Measurements from ENCODE around the gene ABCA4. TPM values are rescaled to one million over a fixed set of nuclear protein-coding genes. Genes with fewer than 3 reads are reported as not detected.

Gene ABCA4
- total RNA-seq, 4 donors from 2014 or later: 0.18 to 0.57 TPM; not detected in 2

DNA sequence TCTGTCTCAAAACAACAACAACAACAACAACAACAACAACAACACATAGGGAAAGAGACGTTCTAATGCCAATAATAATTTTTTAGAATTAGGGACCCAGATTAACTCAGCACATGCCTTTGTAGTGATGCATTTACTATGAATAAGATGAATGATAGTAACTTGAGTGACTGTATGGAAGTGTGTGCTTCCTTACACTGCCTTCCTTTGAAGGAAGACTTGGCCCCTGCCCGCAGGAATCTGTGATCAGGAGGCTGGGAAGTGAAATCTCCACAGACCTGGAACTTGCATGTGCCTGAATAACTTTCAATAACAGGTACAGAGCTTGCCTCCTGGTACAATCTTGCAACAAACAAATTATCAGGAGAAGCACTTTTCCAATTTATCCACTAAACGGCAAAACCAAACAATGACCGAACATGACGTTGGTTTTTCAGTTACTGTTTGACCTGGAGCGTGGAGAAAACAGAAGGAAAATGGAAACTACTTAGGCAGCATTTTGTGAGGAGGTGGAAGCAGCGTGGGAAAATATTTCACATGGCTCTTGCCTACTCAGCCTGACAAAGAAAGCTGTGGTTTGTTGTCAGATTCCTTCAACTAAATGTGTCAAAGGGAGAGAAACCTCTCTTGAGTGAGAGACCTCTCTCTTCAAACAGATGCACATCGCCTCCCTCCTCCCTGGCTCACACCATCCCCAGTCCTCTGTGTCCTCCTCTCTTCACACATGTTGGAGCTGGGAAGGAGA is 10.1 kb upstream of the ABCA4 start:
- 64 to 69% methylated on average over 8 of the region's 8 CpGs for WGBS, 2 donors
- Histone ChIP-seq H3K9me3 (peaks cover 0 to 10% (median 0%) of the 10 kb centered on the region in 3 donors), H3K4me3 (no peak overlapping the region), H3K27ac (no peak overlapping the region), H3K27me3 (no peaks in the 10 kb centered on the region), H3K36me3 (no peaks in the 10 kb centered on the region), H3K4me1 (no peaks in the 10 kb centered on the region)
- intact Hi-C loops (cut with DNase I): no loop called here
- no peak for TF ChIP-seq POLR2A (IDR thresholded peaks at IDR 0.05)
- TF ChIP-seq, protein P1, sequence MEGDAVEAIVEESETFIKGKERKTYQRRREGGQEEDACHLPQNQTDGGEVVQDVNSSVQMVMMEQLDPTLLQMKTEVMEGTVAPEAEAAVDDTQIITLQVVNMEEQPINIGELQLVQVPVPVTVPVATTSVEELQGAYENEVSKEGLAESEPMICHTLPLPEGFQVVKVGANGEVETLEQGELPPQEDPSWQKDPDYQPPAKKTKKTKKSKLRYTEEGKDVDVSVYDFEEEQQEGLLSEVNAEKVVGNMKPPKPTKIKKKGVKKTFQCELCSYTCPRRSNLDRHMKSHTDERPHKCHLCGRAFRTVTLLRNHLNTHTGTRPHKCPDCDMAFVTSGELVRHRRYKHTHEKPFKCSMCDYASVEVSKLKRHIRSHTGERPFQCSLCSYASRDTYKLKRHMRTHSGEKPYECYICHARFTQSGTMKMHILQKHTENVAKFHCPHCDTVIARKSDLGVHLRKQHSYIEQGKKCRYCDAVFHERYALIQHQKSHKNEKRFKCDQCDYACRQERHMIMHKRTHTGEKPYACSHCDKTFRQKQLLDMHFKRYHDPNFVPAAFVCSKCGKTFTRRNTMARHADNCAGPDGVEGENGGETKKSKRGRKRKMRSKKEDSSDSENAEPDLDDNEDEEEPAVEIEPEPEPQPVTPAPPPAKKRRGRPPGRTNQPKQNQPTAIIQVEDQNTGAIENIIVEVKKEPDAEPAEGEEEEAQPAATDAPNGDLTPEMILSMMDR (IDR thresholded peaks at IDR 0.05): no peak
- DNase-seq: no peak

DNA sequence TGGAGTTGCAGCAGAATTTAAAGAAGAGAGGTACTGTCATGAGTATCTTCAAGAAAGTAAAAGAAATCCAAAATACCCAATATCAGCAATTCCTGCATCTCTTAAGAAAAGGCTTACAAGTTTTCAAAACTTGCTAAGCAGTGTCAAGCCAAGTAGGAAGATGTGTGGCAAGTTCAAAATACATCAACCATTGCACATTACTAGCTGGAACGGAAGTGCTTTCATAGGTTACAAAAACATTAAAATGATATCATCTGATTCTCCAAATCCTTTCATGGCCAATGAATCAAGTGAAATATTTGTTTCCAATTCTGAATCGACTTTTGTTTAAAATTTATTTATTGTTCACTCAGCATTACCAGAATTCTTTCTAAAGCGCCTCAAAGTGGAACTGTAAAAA is 5.7 kb upstream of the ABCA4 start:
- no peak overlapping the region for H3K4me3 ChIP-seq
- no peaks in the 10 kb centered on the region for H3K9me3 ChIP-seq
- H3K27me3 ChIP-seq: no peaks in the 10 kb centered on the region
- DNase-seq: no peak
- no peaks in the 10 kb centered on the region for H3K4me1 ChIP-seq
- no peak for TF ChIP-seq POLR2A (IDR thresholded peaks at IDR 0.05)
- TF ChIP-seq, protein P1 (IDR thresholded peaks at IDR 0.05): no peak
- WGBS, 2 donors: 61 to 69% methylated on average over 3 of the region's 3 CpGs
- intact Hi-C loops (cut with DNase I): no loop called here
- H3K36me3 ChIP-seq: no peaks in the 10 kb centered on the region
- no peak overlapping the region for H3K27ac ChIP-seq

DNA sequence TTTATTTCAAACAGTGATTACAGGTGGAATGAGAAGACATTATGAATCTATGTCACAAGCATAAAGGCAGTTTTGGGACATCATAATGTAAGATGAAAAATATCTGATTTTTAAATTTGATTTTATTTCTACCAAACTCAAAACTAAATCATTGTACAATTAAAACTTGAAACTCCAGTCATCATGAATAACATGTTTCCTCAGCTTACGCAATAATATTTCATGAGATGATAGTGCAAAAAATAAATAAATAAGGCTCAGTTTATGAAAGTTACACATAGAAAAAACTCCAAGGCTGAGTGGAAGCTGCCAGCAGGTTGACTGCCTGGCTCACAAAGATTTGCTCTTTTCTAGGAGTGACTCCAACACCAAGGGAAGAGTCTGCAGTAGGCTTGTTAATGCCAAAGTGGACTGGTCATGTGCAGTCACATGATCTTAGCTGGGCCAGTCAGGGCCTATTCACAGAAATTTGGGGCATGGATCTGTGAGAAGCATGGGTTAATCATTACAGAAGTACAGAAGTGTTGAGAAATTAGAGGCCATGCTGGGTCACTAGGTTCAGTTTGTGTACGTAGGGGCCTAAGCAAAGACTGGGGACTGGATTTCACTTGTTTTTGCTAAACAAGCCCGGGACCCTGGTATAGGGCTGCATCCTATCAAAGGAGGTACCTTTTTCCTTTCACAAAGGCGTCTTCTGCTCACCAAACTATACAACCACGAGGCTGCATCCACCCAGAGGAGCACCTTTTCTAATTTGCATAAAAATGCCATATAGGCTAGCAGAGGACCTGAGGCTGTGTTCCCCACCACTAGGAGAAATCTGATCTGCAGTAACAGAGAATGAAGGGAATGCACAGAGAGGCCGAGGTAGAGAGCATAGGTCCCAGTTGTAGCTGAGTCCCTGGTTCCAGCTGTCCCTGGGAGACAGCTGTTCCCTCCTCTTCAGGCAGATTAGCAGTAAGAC is 4.9 kb upstream of the ABCA4 start:
- H3K4me1 ChIP-seq: no peaks in the 10 kb centered on the region
- H3K27me3 ChIP-seq: no peaks in the 10 kb centered on the region
- H3K9me3 ChIP-seq: no peaks in the 10 kb centered on the region
- DNase-seq: no peak
- TF ChIP-seq, protein P1 (IDR thresholded peaks at IDR 0.05): no peak
- no peak overlapping the region for H3K4me3 ChIP-seq
- no peaks in the 10 kb centered on the region for H3K36me3 ChIP-seq
- intact Hi-C loops (cut with DNase I): no loop called here
- WGBS, 2 donors: 61 to 65% methylated on average over 6 of the region's 6 CpGs
- H3K27ac ChIP-seq: no peak overlapping the region

DNA sequence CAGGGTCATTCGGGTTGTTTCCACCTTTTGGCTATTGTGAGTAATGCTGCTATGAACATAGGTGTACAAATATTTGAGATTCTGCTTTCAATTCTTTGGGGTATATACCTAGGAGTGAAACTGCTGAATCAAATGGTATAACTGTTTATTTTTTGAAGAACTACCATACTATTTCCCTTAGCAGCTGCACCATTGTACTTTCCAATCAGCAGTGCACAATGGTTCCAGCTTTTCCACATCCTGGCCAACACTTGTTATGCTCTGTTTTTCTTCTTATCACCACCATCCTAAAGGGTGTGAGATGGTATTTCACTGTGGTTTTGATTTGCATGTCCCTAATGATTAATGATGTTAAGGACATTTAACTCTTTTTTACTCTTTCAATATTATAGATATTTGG is 3.6 kb upstream of the ABCA4 start:
- H3K27ac ChIP-seq: no peak overlapping the region
- WGBS, 2 donors: 100% methylated on average over 1 of the region's 1 CpG
- intact Hi-C loops (cut with DNase I): no loop called here
- no peak overlapping the region for H3K4me3 ChIP-seq
- no peaks in the 10 kb centered on the region for H3K9me3 ChIP-seq
- H3K36me3 ChIP-seq: no peaks in the 10 kb centered on the region
- no peaks in the 10 kb centered on the region for H3K4me1 ChIP-seq
- no peak for DNase-seq
- TF ChIP-seq POLR2A (IDR thresholded peaks at IDR 0.05): no peak
- TF ChIP-seq, protein P1 (IDR thresholded peaks at IDR 0.05): no peak
- no peaks in the 10 kb centered on the region for H3K27me3 ChIP-seq
